ENCODE results near the gene LTBP1.
"Not testable (repeated sequence)": the region's sequence is repeated elsewhere in the genome, so short reads cannot be mapped to it uniquely, and the experiment has no call there.

Gene LTBP1

DNA sequence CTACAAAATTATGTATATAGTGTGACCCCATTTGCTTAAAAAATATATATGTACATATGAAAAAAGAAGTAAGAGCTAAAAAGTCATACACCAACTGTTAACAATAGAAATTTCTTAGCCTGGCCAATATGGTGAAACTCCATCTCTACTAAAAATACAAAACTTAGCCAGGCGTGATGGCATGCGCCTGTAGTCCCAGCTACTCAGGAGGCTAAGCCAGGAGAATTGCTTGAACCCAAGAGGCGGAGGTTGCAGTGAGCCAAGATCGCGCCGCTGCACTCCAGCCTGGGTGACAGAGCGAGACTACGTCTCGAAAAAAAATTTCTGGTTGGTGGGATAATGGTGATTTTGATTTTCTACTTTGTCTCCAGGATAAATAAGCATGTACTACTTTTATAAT is 495.3 kb downstream of the LTBP1 start:
- H3K27ac ChIP-seq (ENCODE audit: low read depth in 2 of 2, low read length in 2 of 2); H3K4me1 ChIP-seq (ENCODE audit: control insufficient read depth in 2 of 2, insufficient read depth in 2 of 2, low read length in 2 of 2); H3K9me3 ChIP-seq (ENCODE audit: control insufficient read depth in 2 of 2, low read length in 2 of 2); H3K27me3 ChIP-seq (ENCODE audit: control insufficient read depth in 2 of 2, insufficient read depth in 2 of 2, low read length in 2 of 2); H3K9ac ChIP-seq (ENCODE audit: low read depth in 1 of 2, low read length in 2 of 2); H3K36me3 ChIP-seq (ENCODE audit: control insufficient read depth in 2 of 2, insufficient read depth in 2 of 2, low read length in 2 of 2); H3K4me3 ChIP-seq (ENCODE audit: low read length in 2 of 2): not testable (repeated sequence)

- no peak overlapping the region for H3K27ac ChIP-seq (ENCODE audit: low read depth in 2 of 2, low read length in 2 of 2)
- H3K9ac ChIP-seq (ENCODE audit: low read depth in 1 of 2, low read length in 2 of 2), result no peak overlapping the region
Observed at GRCh38 chr2:33442528-33443079, 495.9 kb downstream of the LTBP1 start.

GRCh38 chr2:33443274-33443829 is 496.6 kb downstream of the LTBP1 start:
- Histone ChIP-seq H3K4me3 (ENCODE audit: low read length in 2 of 2) (no peak overlapping the region), H3K9me3 (ENCODE audit: control insufficient read depth in 2 of 2, low read length in 2 of 2) (no peaks in the 10 kb centered on the region), H3K27me3 (ENCODE audit: control insufficient read depth in 2 of 2, insufficient read depth in 2 of 2, low read length in 2 of 2) (no peaks in the 10 kb centered on the region), H3K4me1 (ENCODE audit: control insufficient read depth in 2 of 2, insufficient read depth in 2 of 2, low read length in 2 of 2) (no peaks in the 10 kb centered on the region), H3K36me3 (ENCODE audit: control insufficient read depth in 2 of 2, insufficient read depth in 2 of 2, low read length in 2 of 2) (no peaks in the 10 kb centered on the region), H3K9ac (ENCODE audit: low read depth in 1 of 2, low read length in 2 of 2) (no peak overlapping the region), H3K27ac (ENCODE audit: low read depth in 2 of 2, low read length in 2 of 2) (no peak overlapping the region)

More at GRCh38 chr2:33442528-33443079, 495.9 kb downstream of the LTBP1 start:
- Histone ChIP-seq H3K4me1 (ENCODE audit: control insufficient read depth in 2 of 2, insufficient read depth in 2 of 2, low read length in 2 of 2) (no peaks in the 10 kb centered on the region), H3K36me3 (ENCODE audit: control insufficient read depth in 2 of 2, insufficient read depth in 2 of 2, low read length in 2 of 2) (no peaks in the 10 kb centered on the region), H3K4me3 (ENCODE audit: low read length in 2 of 2) (no peak overlapping the region), H3K27me3 (ENCODE audit: control insufficient read depth in 2 of 2, insufficient read depth in 2 of 2, low read length in 2 of 2) (no peaks in the 10 kb centered on the region), H3K9me3 (ENCODE audit: control insufficient read depth in 2 of 2, low read length in 2 of 2) (no peaks in the 10 kb centered on the region)

- H3K9ac ChIP-seq (ENCODE audit: low read depth in 1 of 2, low read length in 2 of 2), result no peak overlapping the region
- no peaks in the 10 kb centered on the region for H3K4me1 ChIP-seq (ENCODE audit: control insufficient read depth in 2 of 2, insufficient read depth in 2 of 2, low read length in 2 of 2)
- no peak overlapping the region for H3K27ac ChIP-seq (ENCODE audit: low read depth in 2 of 2, low read length in 2 of 2)
- H3K9me3 ChIP-seq (ENCODE audit: control insufficient read depth in 2 of 2, low read length in 2 of 2), result no peaks in the 10 kb centered on the region
- no peaks in the 10 kb centered on the region for H3K36me3 ChIP-seq (ENCODE audit: control insufficient read depth in 2 of 2, insufficient read depth in 2 of 2, low read length in 2 of 2)
- H3K27me3 ChIP-seq (ENCODE audit: control insufficient read depth in 2 of 2, insufficient read depth in 2 of 2, low read length in 2 of 2), result no peaks in the 10 kb centered on the region
- no peak overlapping the region for H3K4me3 ChIP-seq (ENCODE audit: low read length in 2 of 2)
Observed at GRCh38 chr2:33444967-33445366, 498.2 kb downstream of the LTBP1 start.

- H3K27ac ChIP-seq (ENCODE audit: low read depth in 2 of 2, low read length in 2 of 2), result no peak overlapping the region
- no peaks in the 10 kb centered on the region for H3K4me1 ChIP-seq (ENCODE audit: control insufficient read depth in 2 of 2, insufficient read depth in 2 of 2, low read length in 2 of 2)
- no peak overlapping the region for H3K4me3 ChIP-seq (ENCODE audit: low read length in 2 of 2)
- H3K36me3 ChIP-seq (ENCODE audit: control insufficient read depth in 2 of 2, insufficient read depth in 2 of 2, low read length in 2 of 2), result no peaks in the 10 kb centered on the region
- no peaks in the 10 kb centered on the region for H3K27me3 ChIP-seq (ENCODE audit: control insufficient read depth in 2 of 2, insufficient read depth in 2 of 2, low read length in 2 of 2)
- peaks cover 0 to 2% of the 10 kb centered on the region in 2 donors for H3K9me3 ChIP-seq (ENCODE audit: control insufficient read depth in 2 of 2, low read length in 2 of 2)
- no peak overlapping the region for H3K9ac ChIP-seq (ENCODE audit: low read depth in 1 of 2, low read length in 2 of 2)
Observed at GRCh38 chr2:33448220-33448899, 501.6 kb downstream of the LTBP1 start.
